Prostate gland (tissue), 2 donors: ENCODE data around the gene CDC37.

ENCODE experiments used
- CTCF ChIP-seq, 4 experiments: fragments of 200-600 bp in 2 of 4; fragments of 450-650 bp in 2 of 4; sonication (generic) in 2 of 4; IDR thresholded peaks; 1 replicate in 3 of 4; 2 replicates in 1 of 4; pipeline ENCODE4 v1.5.1; 2016 to 2019; ENCODE audit warnings: antibody characterized with exemption in 4 of 4, mild to moderate bottlenecking in 2 of 4, moderate library complexity in 2 of 4
- POLR2AphosphoS5 ChIP-seq: sonication (generic); formaldehyde crosslinking; IDR thresholded peaks from one replicate; pipeline ENCODE4 v1.6.1; 2017; ENCODE audit warnings: antibody characterized with exemption

DNA sequence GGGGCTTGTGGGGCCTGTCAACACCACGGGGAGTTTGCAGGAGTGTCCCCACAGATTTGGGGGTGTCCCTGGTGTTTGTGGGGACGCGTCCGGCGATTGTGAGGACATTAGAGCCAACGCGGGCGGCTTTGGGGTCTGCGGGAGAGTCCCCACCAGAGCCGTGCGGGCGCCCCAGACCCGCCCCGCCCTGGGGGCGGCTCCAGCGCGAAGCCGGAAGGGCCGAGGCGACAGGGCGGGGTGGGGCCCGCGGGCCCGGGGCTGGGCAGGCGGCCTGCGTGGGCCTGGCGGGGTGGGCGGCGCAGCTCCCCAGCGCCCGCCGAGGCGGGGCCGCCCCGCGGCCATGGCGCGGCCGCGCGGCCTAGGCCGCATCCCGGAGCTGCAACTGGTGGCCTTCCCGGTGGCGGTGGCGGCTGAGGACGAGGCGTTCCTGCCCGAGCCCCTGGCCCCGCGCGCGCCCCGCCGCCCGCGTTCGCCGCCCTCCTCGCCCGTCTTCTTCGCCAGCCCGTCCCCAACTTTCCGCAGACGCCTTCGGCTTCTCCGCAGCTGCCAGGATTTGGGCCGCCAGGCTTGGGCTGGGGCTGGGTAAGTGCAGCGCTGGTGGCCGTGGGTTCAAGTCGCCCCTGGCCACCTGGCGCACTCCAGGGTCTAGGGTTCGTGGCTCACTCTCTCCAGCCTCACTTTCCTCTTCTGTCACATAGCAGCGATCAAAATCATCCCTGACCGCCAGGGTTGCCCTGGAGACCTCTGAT lies 27.3 kb upstream of the CDC37 start:
- TF ChIP-seq CTCF (IDR thresholded peaks at IDR 0.05): no peak
- no peak for TF ChIP-seq POLR2AphosphoS5
